ENCODE data around the gene CCDC149.

Gene CCDC149

DNA sequence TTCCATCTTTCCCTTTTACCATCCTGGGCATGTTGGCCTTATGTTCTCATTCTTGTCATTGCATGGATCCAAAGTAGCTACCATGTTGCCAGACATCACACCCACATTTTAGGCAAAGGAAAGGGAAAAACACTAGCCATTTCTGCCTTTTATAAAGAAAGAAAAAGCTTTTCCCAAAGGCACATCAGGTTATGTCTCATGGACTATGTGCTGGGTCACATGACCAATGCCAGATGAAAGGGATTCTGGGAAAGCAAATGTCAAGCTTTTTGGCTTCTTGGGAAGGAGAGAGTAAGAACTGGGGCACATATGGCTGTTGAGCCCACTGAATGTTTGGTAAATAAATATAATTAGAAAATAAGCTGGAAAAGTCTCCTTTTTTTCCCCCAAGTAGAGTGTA, 121.8 kb downstream of the CCDC149 start:
- no peak for TF ChIP-seq CTCF (IDR thresholded peaks at IDR 0.05; ENCODE audit: insufficient read depth, low read depth, low read length, missing control alignments)
- DNase-seq (ENCODE audit: low read depth), result no peak
- H3K4me3 ChIP-seq (ENCODE audit: low read length), result no peak overlapping the region

DNA sequence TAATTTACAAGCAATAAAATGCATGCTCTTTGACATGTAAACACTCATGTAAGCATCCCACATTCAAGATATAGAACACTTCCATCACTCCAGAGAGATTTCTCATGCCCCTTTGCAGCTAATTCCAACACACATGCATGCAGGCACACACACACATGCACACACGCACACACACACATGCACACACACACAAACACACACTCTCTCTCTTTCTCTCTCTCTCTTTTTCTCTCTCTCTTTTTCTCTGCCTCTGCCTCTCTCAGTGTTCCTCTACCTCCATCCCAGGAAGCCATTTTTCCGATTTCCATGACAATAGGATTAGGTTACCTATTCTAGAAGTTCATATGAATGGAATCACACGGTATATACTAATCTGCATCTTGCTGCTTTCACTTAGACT, 129.3 kb downstream of the CCDC149 start:
- H3K4me3 ChIP-seq (ENCODE audit: low read length), result no peak overlapping the region
- DNase-seq (ENCODE audit: low read depth), result no peak
- TF ChIP-seq CTCF (IDR thresholded peaks at IDR 0.05; ENCODE audit: insufficient read depth, low read depth, low read length, missing control alignments), result no peak

GRCh38 chr4:24781999-24782745, 130.7 kb downstream of the CCDC149 start:
- H3K4me3 ChIP-seq (ENCODE audit: low read length), result no peak overlapping the region
- no peak for TF ChIP-seq CTCF (IDR thresholded peaks at IDR 0.05; ENCODE audit: insufficient read depth, low read depth, low read length, missing control alignments)
- no peak for DNase-seq (ENCODE audit: low read depth)

DNA sequence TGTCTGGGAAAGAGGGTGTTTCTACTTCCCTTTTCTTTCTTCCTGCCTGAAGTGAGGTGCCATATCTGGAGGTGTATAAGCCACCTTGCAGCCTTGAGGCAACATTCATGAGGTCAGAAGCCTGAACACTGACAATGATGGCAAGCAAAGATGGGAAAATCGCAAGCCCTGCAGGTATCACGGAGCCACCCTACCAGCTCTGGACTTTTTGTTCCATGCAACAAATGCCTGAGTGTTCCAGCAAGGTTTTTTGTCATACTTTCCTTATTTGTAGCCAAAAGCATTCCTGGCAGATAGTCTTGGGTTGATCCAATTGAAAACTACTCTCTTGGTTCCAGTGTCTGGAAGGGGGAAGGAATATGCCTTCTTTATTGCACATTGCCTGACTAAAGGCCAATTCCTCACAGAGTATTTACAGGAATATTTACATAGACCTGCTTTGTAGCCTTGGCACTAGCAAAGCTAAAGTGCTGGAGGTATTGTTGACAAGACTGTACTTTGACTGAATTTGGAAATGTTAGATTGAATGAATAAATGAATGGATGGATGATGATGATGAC, 131.8 kb downstream of the CCDC149 start:
- no peak overlapping the region for H3K4me3 ChIP-seq (ENCODE audit: low read length)
- TF ChIP-seq CTCF (IDR thresholded peaks at IDR 0.05; ENCODE audit: insufficient read depth, low read depth, low read length, missing control alignments), result no peak
- DNase-seq (ENCODE audit: low read depth), result no peak

DNA sequence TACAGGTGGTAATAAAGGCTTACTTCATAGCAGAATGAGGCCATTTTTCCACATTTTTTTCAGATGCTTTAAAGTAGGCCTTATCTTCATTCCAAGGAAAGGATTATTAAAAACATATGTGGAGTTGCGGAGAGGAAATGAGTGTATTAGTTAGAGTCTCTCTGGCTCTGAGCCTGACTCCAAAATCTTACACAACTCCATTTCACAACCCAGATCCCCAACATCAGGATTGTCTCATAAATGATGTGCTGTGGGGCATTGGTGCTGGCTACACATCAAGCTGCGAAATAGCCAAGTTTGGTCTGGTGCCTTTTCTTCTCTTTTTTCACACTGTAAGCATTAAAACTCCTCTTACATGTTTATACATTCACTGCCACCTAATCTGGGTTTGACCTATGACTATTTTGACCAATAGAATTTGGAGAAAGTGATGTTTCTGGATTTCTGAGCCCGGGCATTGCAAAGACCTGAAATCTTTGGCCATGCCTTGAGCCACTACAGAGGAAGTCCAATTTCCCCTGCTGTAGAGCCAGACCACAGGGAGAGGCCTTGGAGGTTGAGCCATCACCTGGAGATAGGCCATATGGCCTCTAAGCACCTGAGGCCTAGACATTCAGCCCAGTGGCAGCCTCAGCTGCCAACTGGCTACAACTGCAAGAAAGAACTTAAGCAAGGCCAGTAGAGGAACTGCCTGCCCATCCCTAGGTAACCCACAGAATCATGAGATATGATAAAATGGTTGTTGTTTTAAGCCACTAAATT, 134.2 kb downstream of the CCDC149 start:
- DNase-seq (ENCODE audit: low read depth), result peak; percentile 67
- no peak for TF ChIP-seq CTCF (IDR thresholded peaks at IDR 0.05; ENCODE audit: insufficient read depth, low read depth, low read length, missing control alignments)
- no peak overlapping the region for H3K4me3 ChIP-seq (ENCODE audit: low read length)

DNA sequence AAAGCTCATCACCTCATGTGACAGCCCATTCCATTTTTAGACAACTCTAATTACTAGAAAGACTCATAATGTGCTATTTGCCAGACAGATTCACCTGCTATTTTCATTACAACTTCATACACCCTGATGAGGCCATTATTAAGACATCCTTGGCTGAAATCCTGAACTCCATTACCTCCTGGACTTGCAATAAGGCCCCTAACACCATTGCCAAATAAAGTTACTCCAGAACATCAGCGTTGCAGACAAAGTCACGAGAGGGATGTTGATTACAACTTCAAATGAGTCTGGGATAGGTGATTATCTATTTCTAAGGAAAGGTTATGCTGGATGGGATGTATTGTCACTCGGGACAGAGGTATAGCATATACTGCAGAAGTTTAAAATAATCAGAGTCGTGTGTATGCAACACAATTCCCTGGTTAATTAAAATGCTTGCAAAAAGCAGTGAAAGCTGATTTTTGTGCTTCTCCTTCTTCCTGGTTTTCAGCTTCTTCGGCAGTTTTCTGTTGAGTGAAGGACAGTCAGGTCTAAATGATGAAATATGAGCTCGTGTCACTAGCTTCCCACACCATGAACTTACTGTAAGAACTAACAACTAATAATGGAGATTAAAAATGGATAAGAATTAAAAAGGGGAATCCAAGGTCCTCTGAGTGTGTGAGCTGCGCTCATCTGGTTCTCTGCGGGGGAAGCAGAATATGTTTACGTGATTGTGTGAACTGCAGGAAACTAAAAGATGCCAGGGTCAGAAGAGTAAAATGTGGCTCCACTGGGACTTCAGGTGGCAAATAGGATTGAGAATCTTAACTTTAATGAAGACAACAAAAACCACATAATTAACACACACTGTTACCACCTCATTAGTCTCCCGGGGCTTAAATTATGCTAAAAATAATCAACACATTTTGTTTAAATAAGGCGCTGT, 135.0 kb downstream of the CCDC149 start:
- no peak for DNase-seq (ENCODE audit: low read depth)

More for the DNA sequence above, 135.0 kb downstream of the CCDC149 start:
- TF ChIP-seq CTCF (IDR thresholded peaks at IDR 0.05; ENCODE audit: insufficient read depth, low read depth, low read length, missing control alignments), result no peak
- H3K4me3 ChIP-seq (ENCODE audit: low read length), result no peak overlapping the region
